HG02840 (cell line): ENCODE data around the gene DCTPP1.
A peak's percentile ranks its signal among the peaks of the same experiment; 100 is the strongest.

Experiments used
- ATAC-seq: cut with Tn5 transposase; IDR thresholded peaks from one replicate; pipeline ENCODE4 v1.9.1; 2021; ENCODE audit warnings: mild to moderate bottlenecking, moderate library complexity, moderate number of reproducible peaks; ENCODE audit not compliant: unreplicated experiment, low FRiP score

DCTPP1 gene

GRCh38 chr16:30394592-30395154 lies 35.2 kb downstream of the DCTPP1 start:
- no peak for ATAC-seq

- ATAC-seq, result no peak
These were observed 46.3 kb downstream of the DCTPP1 start for GRCh38 chr16:30383521-30383920.

DNA sequence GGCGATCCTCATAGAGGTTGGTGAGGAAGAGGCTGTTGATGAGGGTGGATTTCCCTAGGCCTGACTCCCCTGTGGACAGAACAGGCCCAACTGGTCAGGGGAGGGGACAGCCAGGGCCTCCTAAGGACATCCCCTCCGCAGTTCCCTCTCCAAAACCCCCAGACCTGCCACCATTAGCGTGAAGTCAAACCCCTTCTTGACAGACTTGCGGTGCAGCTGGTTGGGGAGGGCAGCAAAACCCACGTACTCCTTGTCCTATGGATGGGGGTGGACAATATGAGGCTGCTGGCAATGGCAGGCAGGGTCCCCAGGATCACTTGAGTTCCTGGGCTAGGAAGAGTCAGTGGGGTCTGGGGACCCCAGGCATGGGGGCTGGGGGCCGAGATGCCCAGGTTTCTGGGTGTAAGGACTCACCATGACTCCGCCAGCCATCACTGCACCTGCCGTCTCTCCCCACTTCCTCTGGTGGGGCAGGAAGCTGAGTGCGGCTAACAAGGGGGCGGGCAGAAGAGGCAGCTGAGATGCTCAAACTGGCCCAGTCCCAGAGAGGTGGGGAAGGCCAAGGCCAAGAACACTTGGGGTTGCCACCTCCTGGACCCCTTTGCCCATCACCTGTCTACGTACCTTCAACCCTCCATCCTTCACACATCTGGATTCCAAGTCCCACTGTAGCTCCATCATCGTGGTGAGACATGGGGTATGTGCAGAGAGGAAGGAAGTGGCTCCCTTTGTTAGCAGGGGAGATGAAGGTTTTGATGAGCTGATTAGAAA lies 47.5 kb downstream of the DCTPP1 start, which contains the start of gene SEPTIN1:
Gene SEPTIN1, minus strand, starts transcription at position 451 of the 771 bp plus-strand sequence. Its CDS starts 19 bp downstream, at position 432.
- ATAC-seq, result no peak

DNA sequence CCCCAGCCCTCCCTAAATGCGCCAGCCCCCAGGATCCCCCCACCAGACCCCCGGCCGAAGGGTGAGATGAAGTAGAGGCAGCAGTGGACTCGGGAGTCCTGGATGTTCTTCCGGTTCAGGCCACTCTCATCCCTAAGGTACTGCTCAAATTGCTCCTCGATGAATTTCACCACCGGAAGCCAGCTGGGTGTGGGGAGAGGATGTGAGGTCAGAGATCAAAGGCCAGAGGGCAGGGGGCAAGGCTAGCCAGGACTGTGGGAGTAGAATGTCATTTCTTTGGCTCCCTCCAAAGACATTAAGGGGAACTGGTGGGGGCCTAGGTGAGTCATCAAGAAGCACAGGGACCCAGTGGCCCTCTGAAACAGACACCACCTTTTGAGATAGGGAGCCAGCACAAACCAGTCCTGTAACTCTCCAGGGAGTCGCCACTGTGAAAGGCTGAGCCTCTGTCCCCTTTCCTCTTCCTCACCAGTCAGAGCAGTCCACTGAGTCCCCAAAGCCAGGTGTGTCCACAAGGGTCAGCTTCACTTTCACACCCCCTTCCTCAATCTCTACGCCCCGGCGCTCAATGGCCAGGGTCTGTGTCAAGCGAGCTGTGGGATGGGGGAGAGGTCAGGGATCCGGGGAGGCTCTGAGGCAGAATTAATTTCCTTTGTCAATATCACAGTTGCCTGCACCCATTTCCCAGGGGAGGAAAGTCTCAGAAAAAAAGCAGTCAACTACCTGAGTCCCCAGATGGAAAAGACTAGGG lies 48.4 kb downstream of the DCTPP1 start:
- ATAC-seq, result no peak

- ATAC-seq, result no peak
These were observed 49.0 kb downstream of the DCTPP1 start for GRCh38 chr16:30380803-30381208.

GRCh38 chr16:30380072-30380802 lies 49.6 kb downstream of the DCTPP1 start:
- no peak for ATAC-seq

- ATAC-seq, result no peak
These were observed 50.6 kb downstream of the DCTPP1 start for GRCh38 chr16:30379158-30379783.

- peak; percentile 79 for ATAC-seq
These were observed 51.3 kb downstream of the DCTPP1 start for GRCh38 chr16:30378236-30379157.

DNA sequence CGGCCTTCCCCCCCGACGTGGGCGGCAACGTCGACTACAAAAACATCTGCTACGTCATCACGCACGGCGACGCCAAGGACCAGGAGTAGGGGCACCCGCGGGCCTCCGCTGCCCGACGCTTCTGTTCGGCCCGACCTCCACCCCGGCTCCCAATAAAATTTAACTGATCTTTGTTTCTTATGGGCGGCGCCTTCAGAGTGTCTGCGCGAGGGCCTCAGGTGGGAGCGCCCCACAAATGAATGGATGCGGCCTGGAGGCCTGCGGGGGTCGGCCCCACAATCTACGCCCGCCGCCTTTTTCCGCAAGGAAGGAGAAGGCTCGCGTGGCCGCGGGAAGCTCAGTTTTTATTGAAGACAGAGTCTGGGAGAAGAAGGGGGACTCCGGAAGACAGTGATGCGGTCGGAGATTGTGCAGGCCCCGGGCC lies 52.0 kb downstream of the DCTPP1 start:
- ATAC-seq, result peak; percentile 46

- ATAC-seq, result no peak
These were observed 52.6 kb downstream of the DCTPP1 start for GRCh38 chr16:30377050-30377811.

DNA sequence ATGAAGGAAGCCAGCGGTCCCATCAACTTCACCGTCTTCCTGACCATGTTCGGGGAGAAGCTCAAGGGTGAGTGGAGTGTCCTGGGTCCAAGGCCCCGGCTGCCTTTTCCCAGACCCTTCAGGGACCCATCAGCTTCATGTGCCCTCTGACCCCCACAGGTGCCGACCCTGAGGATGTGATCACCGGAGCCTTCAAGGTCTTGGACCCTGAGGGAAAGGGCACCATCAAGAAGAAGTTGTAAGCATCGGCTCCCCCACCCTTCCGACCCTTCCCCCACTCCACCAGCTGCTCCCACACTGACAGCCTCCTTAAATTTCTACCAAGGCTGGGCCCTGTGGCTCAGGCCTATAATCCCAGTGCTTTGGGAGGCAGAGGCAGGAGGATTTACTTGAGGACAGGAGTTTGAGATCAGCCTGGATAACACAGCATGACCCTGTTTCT lies 53.3 kb downstream of the DCTPP1 start:
- no peak for ATAC-seq

DNA sequence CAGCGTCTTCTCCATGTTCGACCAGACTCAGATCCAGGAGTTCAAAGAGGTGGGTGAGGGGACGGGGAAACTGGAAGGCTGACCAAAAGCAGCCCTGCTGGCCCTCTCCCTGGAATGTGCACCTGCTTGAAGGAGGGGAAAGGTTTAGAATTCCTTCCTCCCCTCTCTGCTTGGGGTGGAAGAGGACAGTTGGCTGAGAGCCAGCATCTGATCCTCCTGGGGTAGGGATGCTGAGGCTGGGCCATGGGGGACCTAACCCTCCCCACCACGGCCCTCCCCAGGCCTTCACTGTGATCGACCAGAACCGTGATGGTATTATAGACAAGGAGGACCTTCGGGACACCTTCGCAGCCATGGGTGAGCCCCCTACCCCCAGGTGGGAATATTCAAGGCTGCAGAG lies 54.0 kb downstream of the DCTPP1 start:
- no peak for ATAC-seq

- no peak for ATAC-seq
These were observed 55.3 kb downstream of the DCTPP1 start, which contains the start of gene MYL11 for GRCh38 chr16:30374538-30374937. Gene MYL11, plus strand, starts transcription at chr16:30374802. Its CDS starts 56 bp downstream, at chr16:30374858.
